ENCODE measurements around the gene EFHC2.

Gene EFHC2, protein sequence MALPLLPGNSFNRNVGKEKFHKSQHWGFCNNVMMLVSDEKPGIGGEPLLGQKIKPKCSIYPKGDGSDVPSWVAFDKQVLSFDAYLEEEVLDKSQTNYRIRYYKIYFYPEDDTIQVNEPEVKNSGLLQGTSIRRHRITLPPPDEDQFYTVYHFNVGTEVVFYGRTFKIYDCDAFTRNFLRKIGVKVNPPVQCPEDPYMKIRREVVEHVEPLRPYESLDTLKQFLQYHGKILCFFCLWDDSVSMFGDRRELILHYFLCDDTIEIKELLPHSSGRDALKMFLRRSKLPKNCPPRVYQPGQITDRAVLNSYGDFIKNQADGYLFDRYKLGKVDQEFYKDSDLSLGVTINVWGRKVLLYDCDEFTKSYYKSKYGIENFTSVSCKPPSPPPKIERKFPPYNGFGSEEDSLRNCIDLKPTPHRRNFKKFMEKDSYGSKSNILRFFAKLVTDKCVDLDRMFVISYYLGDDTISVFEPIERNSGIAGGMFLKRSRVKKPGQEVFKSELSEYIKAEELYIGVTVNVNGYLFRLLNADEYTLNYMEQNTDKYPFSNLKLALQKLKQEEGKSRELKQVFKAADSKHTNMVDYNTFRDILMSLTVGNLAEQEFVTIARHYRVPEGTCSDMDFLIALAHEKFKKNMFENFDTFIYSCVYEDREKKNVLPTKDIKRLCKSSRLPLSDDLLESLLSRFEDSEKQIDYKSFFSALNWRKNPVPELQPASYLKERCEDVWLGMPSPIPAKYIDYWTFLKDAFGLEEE

DNA sequence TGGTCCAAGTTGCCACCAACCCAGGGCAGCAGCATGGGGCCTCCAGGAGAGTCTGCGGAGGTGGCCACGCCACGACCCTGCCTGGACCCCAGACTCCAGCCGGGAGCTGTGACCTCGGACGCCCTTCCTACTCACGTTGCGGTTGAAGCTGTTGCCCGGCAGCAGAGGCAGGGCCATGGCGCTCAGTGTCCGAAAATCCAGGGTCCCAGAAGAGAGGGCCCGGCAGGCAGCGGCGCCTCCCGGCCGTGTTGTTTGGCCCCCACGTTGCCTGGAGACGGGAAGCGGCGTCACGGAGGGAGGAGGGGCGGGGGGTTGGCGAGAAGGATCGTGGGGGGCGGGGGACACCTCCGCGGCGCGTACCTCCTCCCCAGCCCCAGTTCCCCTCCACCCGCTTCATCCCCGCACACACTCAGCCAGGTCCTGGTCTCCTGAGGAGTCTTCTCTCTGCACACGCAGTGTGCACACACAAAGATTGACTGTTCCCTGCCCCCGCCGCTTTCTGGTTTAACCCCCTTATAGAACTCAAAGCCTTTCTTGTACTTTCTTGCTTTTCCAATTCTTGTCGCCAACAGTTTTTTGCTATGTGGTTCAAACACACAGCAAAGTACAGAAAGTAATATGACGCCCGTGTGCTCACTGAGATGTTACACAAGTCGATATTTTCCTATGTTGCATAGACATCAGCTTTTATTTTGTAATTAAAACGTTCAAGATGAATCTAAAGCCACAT lies at the start of gene EFHC2:
TSS of gene EFHC2 (minus strand) at position 261 of the 730 bp plus-strand sequence. CDS start at position 177, 84 bp downstream.
- DNase-seq (ENCODE audit: low read depth, low spot score): no peak

DNA sequence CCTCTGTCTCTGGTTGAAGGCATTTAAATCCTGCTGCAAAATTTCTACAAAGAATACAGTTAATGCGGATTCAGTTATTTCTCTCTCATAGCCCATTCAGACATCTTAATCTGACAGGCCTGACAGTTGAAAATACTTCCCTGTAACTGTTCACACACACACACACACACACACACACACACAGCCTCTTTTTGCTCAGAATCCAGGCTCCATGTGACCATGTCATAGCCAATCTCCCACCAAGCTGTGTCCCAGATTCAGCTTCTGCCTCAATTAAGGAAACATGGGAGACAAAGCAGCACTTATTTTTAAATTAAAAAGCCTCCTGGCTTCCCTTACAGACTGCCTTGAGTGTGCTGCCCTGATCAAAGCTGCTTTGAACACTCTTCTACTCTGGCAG lies 49.3 kb upstream of the EFHC2 start:
- DNase-seq (ENCODE audit: low read depth, low spot score): no peak

DNA sequence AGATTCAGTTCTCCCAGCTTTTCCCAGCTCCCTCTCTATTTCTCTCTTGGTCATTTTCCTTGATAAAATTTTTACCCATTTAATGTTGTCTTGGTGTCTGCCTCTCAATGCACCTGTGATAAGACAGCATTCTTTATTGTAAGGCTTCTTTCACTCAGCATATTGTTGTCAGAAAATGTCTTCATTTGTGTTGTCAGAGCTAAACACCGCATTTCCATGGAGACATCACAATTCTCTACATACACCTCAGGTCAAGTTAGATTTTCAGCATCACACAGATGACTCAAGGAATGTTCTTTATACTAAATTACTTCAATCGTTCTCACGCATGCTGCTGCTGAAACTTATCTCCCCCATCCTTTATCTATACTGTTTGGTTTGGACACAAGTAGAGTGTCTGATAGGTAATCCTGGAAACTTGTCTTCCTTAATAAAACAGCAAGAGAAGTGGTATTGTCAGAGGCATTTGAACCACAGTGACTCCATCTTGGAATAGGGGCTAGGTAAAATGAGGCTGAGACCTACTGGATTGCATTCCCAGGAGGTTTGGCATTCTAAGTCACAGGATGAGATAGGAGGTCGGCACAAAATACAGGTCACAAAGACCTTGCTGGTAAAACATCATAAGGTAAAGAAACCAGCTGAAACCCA lies 41.3 kb upstream of the EFHC2 start:
- no peak for DNase-seq (ENCODE audit: low read depth, low spot score)

DNA sequence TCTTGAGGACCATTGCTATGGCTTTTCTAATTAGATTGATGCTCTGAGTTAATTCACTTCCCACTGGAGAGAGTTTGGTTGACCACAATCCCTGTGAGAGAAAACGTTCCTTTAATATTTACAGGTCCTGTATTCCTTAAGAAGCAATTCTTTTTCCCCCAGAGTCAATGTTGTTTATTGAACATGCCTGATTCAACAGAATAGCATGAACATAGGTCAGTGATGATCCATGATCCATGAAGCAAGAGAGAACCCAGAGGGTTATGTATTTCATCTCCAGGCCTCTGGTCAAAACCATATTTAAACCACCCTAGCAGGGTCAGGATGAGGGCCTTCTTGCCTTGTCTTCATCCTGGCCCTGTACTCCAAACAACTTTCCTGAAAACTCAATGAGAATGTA lies 39.4 kb upstream of the EFHC2 start:
- DNase-seq (ENCODE audit: low read depth, low spot score): no peak

DNA sequence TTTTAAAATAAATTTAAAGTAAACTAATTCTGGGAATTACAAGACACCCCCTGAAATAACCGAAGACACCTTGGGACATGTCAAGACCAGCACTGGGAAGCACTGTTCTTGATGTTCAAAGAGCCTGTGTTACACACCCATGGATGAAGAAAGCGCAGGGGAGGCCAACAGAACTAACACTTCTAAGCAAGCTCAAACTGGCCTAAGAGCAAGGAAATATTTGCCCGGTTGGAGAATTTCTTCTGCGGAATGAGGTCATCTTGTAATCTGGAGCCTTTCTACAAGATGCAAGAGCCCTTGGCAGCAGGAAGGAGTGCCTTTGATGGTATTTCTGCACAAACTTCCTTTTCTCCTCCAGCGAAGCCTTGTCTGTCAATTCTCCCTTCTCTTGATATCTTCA lies 9.3 kb upstream of the EFHC2 start:
- no peak for DNase-seq (ENCODE audit: low read depth, low spot score)

DNA sequence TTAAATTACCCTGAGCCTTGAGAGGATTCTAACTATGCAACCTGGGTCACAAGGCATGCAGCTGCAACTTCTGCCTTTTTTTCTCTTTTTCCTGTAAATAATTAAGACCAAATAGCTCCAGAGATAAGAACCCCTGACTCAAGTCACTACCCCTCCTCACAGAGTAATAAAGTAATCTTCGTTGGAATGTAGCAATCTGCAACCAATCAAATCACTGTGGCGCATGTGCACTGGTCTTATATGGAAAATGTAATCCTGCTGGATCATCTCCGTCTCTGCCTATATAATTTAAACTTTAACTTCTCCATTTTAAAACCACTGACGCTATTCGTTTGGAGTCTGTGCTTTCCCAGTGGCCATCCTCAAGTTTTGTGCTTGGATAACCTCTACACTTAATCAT lies 6.1 kb upstream of the EFHC2 start:
- no peak for DNase-seq (ENCODE audit: low read depth, low spot score)

DNA sequence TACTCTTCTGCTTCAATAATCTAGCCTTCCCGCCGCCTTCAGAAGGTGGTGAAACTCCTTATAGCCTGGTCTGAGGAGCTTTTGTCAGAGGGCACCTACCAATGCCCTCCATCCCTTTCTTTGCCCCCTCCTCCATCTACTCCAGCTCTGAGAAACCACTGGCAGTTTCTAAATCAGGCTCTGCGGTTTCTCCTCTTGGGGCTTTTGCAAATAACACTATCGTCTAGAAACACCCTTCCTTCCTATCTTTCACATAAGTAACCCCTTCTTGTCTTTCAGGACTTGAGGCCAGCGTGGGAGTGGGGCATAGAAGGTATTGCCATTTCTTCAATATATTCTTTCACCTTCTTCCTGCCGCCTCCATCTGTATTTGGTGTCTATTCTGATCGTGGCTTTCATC lies 1.2 kb upstream of the EFHC2 start:
- no peak for DNase-seq (ENCODE audit: low read depth, low spot score)

DNA sequence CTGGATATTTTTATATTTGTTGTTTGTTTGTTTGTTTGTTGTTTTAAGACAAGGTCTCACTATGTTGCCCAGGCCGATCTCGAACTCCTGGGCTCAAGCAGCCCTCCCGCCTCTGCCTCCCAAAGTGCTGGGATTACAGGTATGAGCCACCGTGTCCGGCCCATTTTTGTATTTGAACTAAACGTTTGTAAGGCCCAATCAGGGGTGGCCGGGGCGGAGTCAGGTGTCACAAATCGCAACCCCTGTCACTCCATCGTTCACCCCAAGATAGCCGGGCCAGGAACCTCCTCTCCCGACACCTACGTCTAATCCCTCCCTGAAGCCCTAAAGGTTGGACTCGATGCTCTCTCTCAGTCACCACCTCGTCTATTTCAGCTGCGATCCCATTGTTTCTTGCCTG lies 722 bp upstream of the EFHC2 start:
- no peak for DNase-seq (ENCODE audit: low read depth, low spot score)

DNA sequence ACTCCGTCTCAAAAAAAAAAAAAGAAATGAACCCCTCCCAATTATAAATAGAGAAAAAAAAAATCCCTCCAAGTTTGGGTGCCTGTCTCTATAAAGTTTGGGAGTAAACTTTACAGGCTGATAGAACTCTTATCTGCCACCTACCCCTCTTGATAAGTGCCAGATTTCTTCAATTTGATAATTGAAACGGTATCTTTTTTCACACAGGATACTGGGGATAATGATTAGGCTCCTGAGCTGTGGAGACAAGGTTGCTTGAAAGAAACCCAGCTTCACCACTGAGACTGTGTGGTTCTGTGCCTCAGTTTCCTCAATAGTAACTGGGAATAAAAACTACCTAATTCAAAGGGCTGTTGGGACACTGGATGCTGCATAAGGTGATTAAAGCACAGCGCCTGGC lies 606 bp downstream of the EFHC2 start:
- DNase-seq (ENCODE audit: low read depth, low spot score): no peak

DNA sequence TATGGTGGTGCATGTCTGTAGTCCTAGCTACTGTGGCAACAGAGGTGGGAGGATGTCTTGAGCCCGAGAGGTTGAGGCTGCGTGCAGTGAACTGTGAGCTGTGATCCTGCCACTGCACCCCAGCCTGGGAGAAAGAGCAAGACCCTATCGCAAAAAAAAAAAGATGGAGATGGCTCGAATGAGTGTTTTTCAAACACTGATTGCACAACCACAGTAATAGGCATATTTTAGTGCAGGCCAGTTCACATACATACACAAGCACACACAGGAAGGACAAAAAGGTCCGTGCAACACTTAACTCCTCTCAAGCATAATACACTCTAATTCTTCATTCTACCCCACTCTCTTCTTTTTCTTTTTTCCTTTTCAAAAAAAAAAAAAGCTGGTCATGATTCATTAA lies 5.1 kb downstream of the EFHC2 start:
- DNase-seq (ENCODE audit: low read depth, low spot score): no peak

DNA sequence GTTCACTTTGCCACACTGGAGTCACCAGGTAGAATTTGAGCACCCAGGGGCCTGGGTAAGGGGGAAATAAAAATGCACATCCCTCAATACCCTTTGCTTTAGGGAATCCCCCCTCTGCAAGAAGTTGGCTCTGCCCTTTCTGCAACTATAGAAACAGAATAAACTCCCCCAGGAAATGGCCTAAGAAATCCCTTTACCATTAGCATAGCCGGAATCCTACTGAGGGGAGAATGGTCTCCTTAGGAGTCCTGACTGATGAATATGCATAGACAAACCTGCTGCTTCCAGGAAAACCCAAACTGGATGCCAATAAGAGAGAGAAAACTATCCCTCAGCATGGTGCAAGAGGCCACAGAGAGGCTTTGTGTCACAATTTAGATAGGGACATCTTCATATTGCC lies 11.0 kb downstream of the EFHC2 start:
- no peak for DNase-seq (ENCODE audit: low read depth, low spot score)

DNA sequence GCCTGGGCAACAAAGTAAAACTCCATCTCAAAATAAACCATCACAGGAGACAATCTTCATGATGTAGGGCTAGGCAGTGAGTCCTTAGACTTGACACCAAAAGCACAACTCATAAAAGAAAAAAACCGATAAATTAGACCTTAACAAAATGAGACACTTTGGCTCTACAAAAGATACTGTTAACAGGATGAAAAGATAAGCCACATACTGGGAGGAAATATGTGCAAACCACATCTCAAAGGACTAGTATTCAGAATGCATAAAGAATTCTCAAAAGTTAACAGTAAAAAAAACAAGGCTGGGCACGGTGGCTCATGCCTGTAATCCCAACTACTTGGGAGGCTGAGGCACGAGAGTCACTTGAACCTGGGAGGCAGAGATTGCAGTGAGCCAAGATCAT lies 13.2 kb downstream of the EFHC2 start:
- no peak for DNase-seq (ENCODE audit: low read depth, low spot score)

DNA sequence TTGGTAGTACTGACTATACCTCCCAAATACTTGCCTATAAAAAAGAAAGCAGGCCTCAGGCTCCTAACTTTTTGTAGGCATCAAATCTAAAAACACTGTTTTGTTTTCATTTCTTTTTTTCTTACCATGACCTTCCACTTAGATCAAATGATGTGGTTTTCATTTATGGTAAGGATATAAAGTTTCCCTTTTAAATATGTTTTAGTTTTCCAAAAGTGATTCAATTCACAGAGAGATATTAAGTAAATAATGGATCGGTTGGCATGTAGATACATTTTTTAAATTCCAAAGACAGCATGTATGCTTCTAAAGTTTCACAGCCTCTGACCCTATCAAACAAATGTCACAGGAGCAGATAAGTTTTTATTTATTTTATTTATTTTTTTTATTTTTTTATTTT lies 23.9 kb downstream of the EFHC2 start:
- DNase-seq (ENCODE audit: low read depth, low spot score): no peak

DNA sequence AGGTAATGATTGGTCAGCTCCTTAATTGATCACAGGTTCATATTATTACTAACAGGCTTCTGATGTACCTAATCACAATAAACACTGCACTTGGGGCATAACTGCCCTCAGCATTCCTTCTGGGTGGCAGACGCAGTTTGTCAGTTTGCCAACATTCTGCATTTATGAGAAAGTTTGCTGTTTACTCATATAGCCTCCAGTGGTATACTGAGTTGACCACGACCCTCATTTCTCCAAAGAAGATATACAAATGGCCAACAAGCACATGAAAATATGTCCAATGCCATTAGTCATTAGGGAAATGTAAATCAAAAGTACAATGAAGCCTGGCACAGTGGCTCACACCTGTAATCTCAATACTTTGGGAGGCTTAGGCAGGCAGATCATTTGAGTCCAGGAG lies 26.3 kb downstream of the EFHC2 start:
- DNase-seq (ENCODE audit: low read depth, low spot score): no peak

DNA sequence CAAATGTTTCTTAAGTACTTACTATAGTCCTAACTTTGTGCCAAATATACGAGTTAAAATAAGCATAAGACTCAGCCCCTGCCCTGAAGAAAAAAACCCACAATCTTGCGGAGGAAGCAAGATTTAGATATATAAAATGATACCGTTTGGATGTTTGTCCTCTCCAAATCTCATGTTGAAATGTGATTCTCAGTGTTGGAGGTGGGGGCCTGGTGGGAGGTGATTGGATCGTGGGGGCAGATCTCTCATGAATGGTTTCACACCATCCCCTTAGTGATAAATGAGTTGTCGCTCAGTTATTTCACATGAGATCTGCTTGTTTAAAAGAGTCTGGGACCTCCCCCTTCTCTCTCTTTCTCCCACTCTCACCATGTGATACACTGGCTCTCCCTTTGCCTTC lies 28.7 kb downstream of the EFHC2 start:
- DNase-seq (ENCODE audit: low read depth, low spot score): no peak

DNA sequence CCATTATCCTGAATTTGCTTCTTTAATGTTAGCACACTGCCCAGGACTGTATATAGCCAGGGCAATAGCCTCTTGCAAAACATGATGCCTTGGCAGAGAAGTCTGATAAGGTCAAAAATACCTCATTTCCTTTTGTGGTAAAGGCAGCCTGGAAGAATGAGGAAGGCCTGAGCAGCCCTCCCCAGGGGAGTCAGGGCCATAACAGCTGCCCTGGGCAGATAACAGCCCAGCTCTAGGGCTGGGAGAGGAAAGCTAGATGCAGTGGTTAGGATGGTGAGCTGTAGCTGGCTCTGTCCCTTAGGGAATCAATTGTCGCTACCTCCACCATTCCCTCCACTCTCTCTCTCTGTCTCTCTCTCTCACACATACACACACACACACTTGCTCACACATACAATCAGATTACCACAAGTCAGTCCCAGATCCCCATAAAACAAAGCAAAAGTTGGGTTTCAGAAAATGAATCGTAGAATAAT lies 29.2 kb downstream of the EFHC2 start:
- no peak for DNase-seq (ENCODE audit: low read depth, low spot score)

DNA sequence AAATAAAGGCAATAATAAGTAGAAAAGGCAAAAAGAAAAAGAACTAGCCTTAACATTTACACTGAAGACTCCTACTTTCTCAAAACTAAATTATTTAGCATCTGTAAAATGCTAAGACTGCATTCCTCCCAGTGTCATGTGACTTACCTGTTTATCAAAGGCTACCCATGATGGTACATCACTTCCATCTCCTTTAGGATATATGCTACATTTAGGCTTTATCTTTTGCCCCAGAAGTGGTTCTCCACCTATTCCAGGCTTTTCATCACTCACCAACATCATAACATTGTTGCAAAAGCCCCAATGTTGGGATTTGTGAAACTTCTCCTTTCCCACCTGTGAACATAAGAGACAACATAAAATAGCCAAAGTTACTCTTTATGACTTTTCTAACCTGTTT lies 31.1 kb downstream of the EFHC2 start:
- DNase-seq (ENCODE audit: low read depth, low spot score): no peak

DNA sequence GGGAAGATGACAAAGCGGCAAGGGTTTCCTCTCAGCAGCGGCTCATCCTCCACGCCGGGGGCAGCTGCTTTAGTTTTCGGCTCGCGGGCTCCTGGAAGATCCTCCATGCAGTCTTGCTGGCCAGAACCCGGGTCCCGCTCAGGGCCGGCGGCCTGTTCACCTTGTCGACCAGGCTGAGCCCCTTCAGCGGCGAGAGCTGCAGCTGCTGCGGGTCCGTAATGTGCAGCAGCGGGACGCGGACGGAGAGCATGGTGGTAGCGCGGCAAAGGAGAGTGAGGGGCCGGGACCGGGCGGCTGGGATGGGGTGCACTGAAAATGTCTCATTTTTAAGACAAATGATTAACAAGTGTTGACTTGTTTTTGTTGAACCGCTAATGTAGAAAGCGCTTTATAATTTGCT lies 33.2 kb downstream of the EFHC2 start:
- no peak for DNase-seq (ENCODE audit: low read depth, low spot score)

DNA sequence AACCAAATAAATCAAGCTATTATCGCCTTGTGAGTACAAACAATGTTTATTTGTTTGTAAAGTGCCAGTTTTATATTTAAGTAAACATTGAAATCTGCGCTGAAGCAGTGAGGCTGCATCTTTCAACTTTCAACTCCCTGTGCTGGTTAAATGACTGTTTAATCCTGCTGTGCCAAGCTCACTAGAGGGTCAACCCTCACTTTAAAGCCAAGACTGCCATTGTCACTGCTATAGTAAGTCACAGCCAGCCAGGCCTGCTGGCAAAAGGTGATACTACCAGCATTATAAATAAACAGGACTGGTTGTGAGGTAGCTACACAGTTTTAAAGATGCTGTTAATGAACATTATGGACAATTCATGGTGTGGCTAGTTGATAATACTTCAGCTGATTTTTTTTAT lies 34.6 kb downstream of the EFHC2 start:
- no peak for DNase-seq (ENCODE audit: low read depth, low spot score)

DNA sequence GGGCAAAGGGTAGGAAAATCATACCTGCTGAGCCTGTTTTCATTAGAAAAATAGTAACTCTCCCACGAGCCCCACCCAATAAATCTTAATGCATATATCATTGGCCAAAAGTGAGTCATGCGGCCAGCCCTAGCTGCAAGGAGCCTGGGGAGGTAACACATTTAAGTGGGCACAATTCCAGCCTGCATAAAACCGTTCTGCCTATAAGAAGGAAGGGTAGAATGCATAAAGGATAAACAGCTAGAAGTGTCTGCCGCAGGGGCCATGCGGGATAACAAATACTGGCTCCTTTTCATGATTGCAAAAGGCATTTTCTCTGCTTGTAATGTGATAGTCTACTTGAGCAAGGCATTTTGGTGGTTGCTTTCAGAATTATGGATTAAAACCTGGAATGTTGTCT lies 37.1 kb downstream of the EFHC2 start:
- no peak for DNase-seq (ENCODE audit: low read depth, low spot score)

DNA sequence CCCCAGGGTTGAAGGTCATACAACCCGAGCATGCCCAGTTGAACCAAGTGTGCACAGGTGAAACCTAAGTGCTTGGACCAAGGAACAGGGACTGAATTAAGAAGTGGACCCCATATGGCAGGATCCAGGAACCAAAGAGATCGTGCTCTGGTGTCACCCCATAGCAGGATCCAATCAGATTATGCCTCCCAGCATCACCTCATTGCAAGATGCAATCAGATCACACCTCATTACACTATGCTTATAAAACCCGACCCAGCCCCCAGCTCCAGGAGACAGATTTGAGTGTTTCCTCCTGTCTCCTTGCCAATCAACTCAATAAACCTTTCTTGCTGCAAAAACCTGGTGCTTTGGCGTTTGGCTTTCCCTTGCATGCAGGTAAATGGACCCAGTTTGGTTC lies 37.6 kb downstream of the EFHC2 start:
- no peak for DNase-seq (ENCODE audit: low read depth, low spot score)

DNA sequence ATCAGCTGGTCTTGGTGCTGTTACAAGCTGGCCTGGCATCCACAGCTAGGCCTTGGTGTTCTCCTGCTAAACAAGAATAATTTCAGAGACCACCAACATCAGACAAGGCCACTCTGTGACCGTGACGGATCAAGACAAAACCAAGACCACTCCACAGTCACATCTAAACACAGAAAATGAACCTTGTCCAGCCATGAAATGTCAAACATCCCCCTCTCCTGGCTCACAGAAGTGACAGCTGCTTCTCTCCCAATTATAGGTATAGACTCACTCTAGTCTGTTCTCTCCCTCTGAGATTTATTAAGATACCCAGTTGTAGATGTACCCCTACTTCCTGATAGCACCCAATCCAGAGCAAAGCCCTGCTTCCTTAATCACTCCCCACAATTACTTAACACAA lies 40.4 kb downstream of the EFHC2 start:
- no peak for DNase-seq (ENCODE audit: low read depth, low spot score)
